K562 (cell line): Measurements from ENCODE around the gene AURKB. TPM values are rescaled to one million over a fixed set of nuclear protein-coding genes. Genes with fewer than 3 reads are reported as not detected.

Experiments
- ATAC-seq: fragments of 200-7000 bp; cut with Tn5 transposase; 3 replicates; pipeline ENCODE4 v1.9.1; 2020; ENCODE audit warnings: moderate library complexity
- BruUV-seq: library from RNA; stranded (reverse); fragments of 400-500 nt; replicated peaks from 2 replicates; lab custom pipeline; 2021; lab: Mats Ljungman, UMichigan
- CTCF ChIA-PET: fragments of 300-600 bp; formaldehyde crosslinking; extraction: SDS; loops from one replicate; lab custom pipeline; 2021; ENCODE audit warnings: low intra/inter-chr PET ratio; lab: Yijun Ruan, JAX
- POLR2A ChIA-PET: fragments of 300-600, 350-650 bp; sonication (Branson Sonifier 250); formaldehyde crosslinking; extraction: SDS; loops from one replicate; lab custom pipeline; 2021; ENCODE audit warnings: antibody characterized with exemption, inconsistent platforms; lab: Yijun Ruan, JAX
- DNase-seq, 4 experiments: peaks; one replicate each; pipeline versions ENCODE4 v3.0.0 to v3.0.0-alpha.2; 2011 to 2018; ENCODE audit warnings: low spot score in 3 of 4, mixed read lengths in 3 of 4; ENCODE audit errors: extremely low read depth in 1 of 4
- FAIRE-seq: peaks from 2 replicates; lab custom pipeline; 2011; peaks lifted over from hg19 to GRCh38; lab: Jason Lieb, UNC
- H2AFZ ChIP-seq: 2 replicates; pipeline ENCODE4 v1.6.0; 2011; ENCODE audit warnings: low read depth, low read length, control low read depth, inconsistent platforms
- H3K27ac ChIP-seq: fragments of 200-600 bp; 3 replicates; pipeline ENCODE4 v1.8.0; 2011; ENCODE audit warnings: low read depth, mild to moderate bottlenecking, control low read depth, inconsistent platforms, low read length, moderate library complexity, mixed read lengths; ENCODE audit errors: extremely low read depth
- H3K27me3 ChIP-seq, 2 experiments: fragments of 300-600 bp in 1 of 2; 2 replicates in 1 of 2; 3 replicates in 1 of 2; pipeline versions ENCODE4 v1.6.0 to v1.8.0; 2011; ENCODE audit warnings: inconsistent platforms in 2 of 2, low read length in 2 of 2, mild to moderate bottlenecking in 1 of 2, mixed read lengths in 1 of 2, moderate library complexity in 1 of 2; ENCODE audit not compliant: control insufficient read depth in 2 of 2, insufficient read depth in 2 of 2
- H3K36me3 ChIP-seq: fragments of 300-600 bp; 3 replicates; pipeline ENCODE4 v1.8.0; 2011; ENCODE audit warnings: mild to moderate bottlenecking, low read length, inconsistent platforms; ENCODE audit not compliant: control insufficient read depth, insufficient read depth
- H3K4me1 ChIP-seq, 2 experiments: fragments of 200-600 bp in 1 of 2; replicated peaks in 1 of 2; 2 replicates in 1 of 2; 3 replicates in 1 of 2; pipeline versions ENCODE4 v1.5.1 to v1.8.0; 2011; ENCODE audit warnings: inconsistent platforms in 2 of 2, low read length in 2 of 2, mild to moderate bottlenecking in 1 of 2, mixed read lengths in 1 of 2, moderate library complexity in 1 of 2; ENCODE audit not compliant: control insufficient read depth in 2 of 2, insufficient read depth in 2 of 2
- H3K4me2 ChIP-seq: 2 replicates; pipeline ENCODE4 v1.6.1; 2011; ENCODE audit warnings: low read length, control low read depth, inconsistent platforms, mixed read lengths; ENCODE audit not compliant: insufficient read depth
- H3K4me3 ChIP-seq: fragments of 200-600 bp; sonication (generic), shearing (Covaris generic); 2 replicates; pipeline ENCODE4 v1.5.1; 2016; ENCODE audit warnings: control low read depth, inconsistent platforms
- H3K79me2 ChIP-seq: fragments of 200-600 bp; 3 replicates; pipeline ENCODE4 v1.8.0; 2011; ENCODE audit warnings: low read length, inconsistent platforms; ENCODE audit not compliant: control insufficient read depth, insufficient read depth
- H3K9ac ChIP-seq, 2 experiments: 2 replicates each; pipeline versions ENCODE4 v1.6.0 to v1.6.1; 2011; ENCODE audit warnings: low read depth in 2 of 2, low read length in 2 of 2, control low read depth in 1 of 2, inconsistent platforms in 1 of 2, mild to moderate bottlenecking in 1 of 2, mixed read lengths in 1 of 2; ENCODE audit not compliant: insufficient read depth in 1 of 2
- H3K9me1 ChIP-seq: one replicate; pipeline ENCODE4 v1.6.0; 2011; ENCODE audit warnings: inconsistent platforms, mild to moderate bottlenecking, low read length, moderate library complexity; ENCODE audit not compliant: control insufficient read depth, insufficient read depth
- H3K9me3 ChIP-seq: replicated peaks from 2 replicates; pipeline ENCODE4 v1.5.1; 2011; ENCODE audit warnings: low read depth, low read length, inconsistent platforms; ENCODE audit not compliant: control insufficient read depth, insufficient read depth
- H4K20me1 ChIP-seq: replicated peaks from 2 replicates; pipeline ENCODE4 v1.6.1; 2011; ENCODE audit warnings: low read length, inconsistent platforms, mixed read lengths; ENCODE audit not compliant: control insufficient read depth, insufficient read depth
- MTF1 ChIP-seq: fragments of 250-450 bp; sonication (Bioruptor Pico); IDR thresholded peaks from 2 replicates; pipeline ENCODE4 v1.9.0; 2021; ENCODE audit warnings: moderate library complexity, mild to moderate bottlenecking, inconsistent platforms, borderline replicate concordance
- POLR3A ChIP-seq: IDR thresholded peaks from 2 replicates; pipeline ENCODE4 v1.6.1; 2011; ENCODE audit warnings: borderline replicate concordance, mild to moderate bottlenecking, moderate library complexity; ENCODE audit not compliant: insufficient read length, insufficient read depth; ENCODE audit errors: extremely low read depth
- ZNF384 ChIP-seq: IDR thresholded peaks from 2 replicates; pipeline ENCODE4 v1.6.1; 2012; ENCODE audit warnings: low read depth, low read length, improper control_type of control experiment
- WGBS: fragments of 100-300 bp; shearing (Covaris generic); methylation state at CpG from one replicate; pipeline ENCODE4 v1.1.6; 2016; ENCODE audit warnings: low coverage, mixed read lengths; ENCODE audit not compliant: insufficient coverage; ENCODE audit errors: missing lambda C conversion rate; 5-methylcytosine and 5-hydroxymethylcytosine counted together
- in situ Hi-C: fragments of 300-500 bp; cut with MboI; formaldehyde crosslinking; loops from 4 replicates; pipeline ENCODE4 v1.15.0; 2018; ENCODE audit warnings: inconsistent platforms, mixed read lengths
- intact Hi-C: fragments of 100-400 bp; cut with micrococcal nuclease; formaldehyde crosslinking; loops from 2 replicates; pipeline ENCODE4 v1.14.2; 2022
- polyA plus RNA-seq, 8 experiments: library from polyadenylated mRNA; depleted of rRNA in 4 of 8; stranded (reverse) in 5 of 8; unstranded in 3 of 8; fragments of >200 nt; fragmentation: Nextera tagmentation in 2 of 8; fragmentation: Illumina TruSeq in 1 of 8; extraction: Ambion mirVana in 2 of 8; extraction: Trizol in 1 of 8; gene quantifications; 2 replicates each; pipeline versions ENCODE4 v1.2.1 to v1.2.3, GENCODE V29; 2011 to 2014; ENCODE audit warnings: inconsistent platforms in 1 of 8, missing spikeins in 1 of 8
- total RNA-seq, 7 experiments: library from RNA; depleted of rRNA in 6 of 7; stranded (reverse); fragments of >200 nt in 6 of 7; fragmentation: Illumina TruSeq in 2 of 7; extraction: Trizol in 2 of 7; gene quantifications; 2 replicates each; pipeline versions ENCODE4 v1.2.1 to v1.2.3, GENCODE V29; 2011 to 2021; ENCODE audit warnings: low replicate concordance in 1 of 7
- TF ChIP-seq, protein P1 (sequence below): sonication (generic); formaldehyde crosslinking; IDR thresholded peaks from 2 replicates; pipeline ENCODE4 v1.8.0; 2022; ENCODE audit warnings: missing genetic modification reagents, mild to moderate bottlenecking, moderate library complexity, borderline replicate concordance

The AURKB gene
- total and polyA plus RNA-seq, 9 of the 15 experiments (the other 6 are each of a cell fraction or from before 2014, with no cell fraction given), result 27.2 to 114 (median 74.8) TPM

DNA sequence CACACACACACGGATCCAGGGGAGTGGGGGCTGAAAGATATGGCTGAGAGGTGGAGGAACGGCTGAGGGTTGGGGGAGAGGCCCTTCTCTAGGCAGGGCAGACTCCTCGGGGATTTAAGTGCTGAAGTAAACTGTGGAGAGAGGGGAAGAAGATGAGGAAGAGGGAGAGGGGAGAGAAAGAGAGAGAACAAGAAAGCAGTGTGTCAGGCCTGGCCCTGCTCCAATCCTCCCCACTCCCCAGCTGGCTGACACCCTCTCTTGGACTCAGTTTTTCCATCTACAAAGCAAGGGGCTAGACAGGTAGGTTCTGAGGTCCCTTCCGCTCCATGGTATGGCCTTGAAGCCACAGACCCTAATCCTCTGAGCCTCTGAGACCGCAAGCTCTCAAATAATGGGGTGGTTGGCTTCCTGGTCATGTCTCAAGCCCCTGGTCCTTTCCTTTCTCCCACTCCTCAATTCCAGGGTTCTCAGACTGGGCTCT is 49.6 kb downstream of the AURKB start:
- Histone ChIP-seq H3K4me1 (peaks cover 36 to 62% of the 10 kb centered on the region in 2 experiments), H3K9me3 (no peaks in the 10 kb centered on the region), H3K9ac (peak overlapping the region; percentile 57 to 96; a peak in 2 of 4 replicates), H3K27ac (peak overlapping the region; percentile 38; the same call in 1 of the 3 replicates), H3K4me3 (no peak overlapping the region), H3K79me2 (peaks cover 34% of the 10 kb centered on the region), H3K4me2 (peak overlapping the region; percentile 46; the same call in 1 of the 2 replicates), H3K36me3 (peaks cover 29% of the 10 kb centered on the region; the same call in 2 of the 3 replicates), H2AFZ (no peak overlapping the region), H4K20me1 (0 out of 2 replicates have a peak, but pooled peaks cover 12% of the 10 kb centered on the region), H3K9me1 (peaks cover 5% of the 10 kb centered on the region), H3K27me3 (no peaks in the 10 kb centered on the region)
- TF ChIP-seq, protein P1, sequence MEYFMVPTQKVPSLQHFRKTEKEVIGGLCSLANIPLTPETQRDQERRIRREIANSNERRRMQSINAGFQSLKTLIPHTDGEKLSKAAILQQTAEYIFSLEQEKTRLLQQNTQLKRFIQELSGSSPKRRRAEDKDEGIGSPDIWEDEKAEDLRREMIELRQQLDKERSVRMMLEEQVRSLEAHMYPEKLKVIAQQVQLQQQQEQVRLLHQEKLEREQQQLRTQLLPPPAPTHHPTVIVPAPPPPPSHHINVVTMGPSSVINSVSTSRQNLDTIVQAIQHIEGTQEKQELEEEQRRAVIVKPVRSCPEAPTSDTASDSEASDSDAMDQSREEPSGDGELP (CRISPR knock-in tag), result 0 out of 2 replicates have a peak, but pooled peaks have one; percentile 19
- no peak for TF ChIP-seq MTF1
- FAIRE-seq (no peak), ATAC-seq (no peak), DNase-seq (no peak)
- intact Hi-C loops (no loop called here), in situ Hi-C loops (no loop called here)
- ChIA-PET POLR2A (interaction anchor here (0.9 to 8.6 kb wide), 5 partner anchors 9 to 64 kb away, joined by 3 to 105 read pairs (median 3); partner anchors contain the start of gene PER1), CTCF (no interaction called here)
- no TSS peak for BruUV-seq
- 55% methylated on average over 5 of the region's 5 CpGs for WGBS

DNA sequence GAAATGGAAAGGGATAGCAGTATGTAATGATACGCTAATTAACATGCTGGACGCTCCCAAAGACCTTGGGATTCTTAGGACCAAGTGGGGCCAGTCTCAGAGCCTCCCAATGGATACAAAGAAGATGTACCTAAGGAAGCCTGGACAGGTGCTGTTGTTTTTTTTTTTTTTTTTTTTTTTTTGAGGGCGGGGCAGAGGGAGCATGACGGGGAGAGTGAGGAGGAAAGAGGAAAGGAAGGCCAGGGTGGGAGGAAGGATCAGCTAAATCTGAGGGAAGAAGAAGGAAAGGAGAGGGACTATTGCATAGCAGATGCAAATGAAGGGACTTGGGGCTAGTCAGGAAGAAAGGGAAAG is 50.2 kb downstream of the AURKB start:
- Histone ChIP-seq H3K9ac (no peak overlapping the region), H3K27ac (no peak overlapping the region), H3K4me1 (peaks cover 42 to 68% of the 10 kb centered on the region in 2 experiments), H3K36me3 (peaks cover 29% of the 10 kb centered on the region; the same call in 2 of the 3 replicates), H3K4me3 (no peak overlapping the region), H3K9me1 (peaks cover 5% of the 10 kb centered on the region), H4K20me1 (0 out of 2 replicates have a peak, but pooled peaks cover 12% of the 10 kb centered on the region), H3K79me2 (peaks cover 40% of the 10 kb centered on the region), H3K27me3 (no peaks in the 10 kb centered on the region), H3K9me3 (no peaks in the 10 kb centered on the region), H2AFZ (no peak overlapping the region), H3K4me2 (peak overlapping the region; percentile 21; the same call in 1 of the 2 replicates)
- no peak for DNase-seq
- no TSS peak for BruUV-seq
- ATAC-seq, result no peak
- 100% methylated on average over 1 of the region's 4 CpGs for WGBS
- TF ChIP-seq POLR3A (no peak), ZNF384 (peak; percentile 88)
- intact Hi-C loops, result no loop called here
- in situ Hi-C loops, result no loop called here
- ChIA-PET CTCF (no interaction called here), POLR2A (interaction anchor here (0.9 to 8.6 kb wide), 3 partner anchors 12 to 65 kb away, joined by 3 to 105 read pairs (median 4); no protein-coding TSS in a partner anchor)
- FAIRE-seq, result no peak
